ENCODE measurements around the gene PACSIN2. TPM values are rescaled to one million over a fixed set of nuclear protein-coding genes. Genes with fewer than 3 reads are reported as not detected.

Gene PACSIN2
- total RNA-seq, 3 donors from 2014 or later, result 132 to 184 (median 152) TPM

DNA sequence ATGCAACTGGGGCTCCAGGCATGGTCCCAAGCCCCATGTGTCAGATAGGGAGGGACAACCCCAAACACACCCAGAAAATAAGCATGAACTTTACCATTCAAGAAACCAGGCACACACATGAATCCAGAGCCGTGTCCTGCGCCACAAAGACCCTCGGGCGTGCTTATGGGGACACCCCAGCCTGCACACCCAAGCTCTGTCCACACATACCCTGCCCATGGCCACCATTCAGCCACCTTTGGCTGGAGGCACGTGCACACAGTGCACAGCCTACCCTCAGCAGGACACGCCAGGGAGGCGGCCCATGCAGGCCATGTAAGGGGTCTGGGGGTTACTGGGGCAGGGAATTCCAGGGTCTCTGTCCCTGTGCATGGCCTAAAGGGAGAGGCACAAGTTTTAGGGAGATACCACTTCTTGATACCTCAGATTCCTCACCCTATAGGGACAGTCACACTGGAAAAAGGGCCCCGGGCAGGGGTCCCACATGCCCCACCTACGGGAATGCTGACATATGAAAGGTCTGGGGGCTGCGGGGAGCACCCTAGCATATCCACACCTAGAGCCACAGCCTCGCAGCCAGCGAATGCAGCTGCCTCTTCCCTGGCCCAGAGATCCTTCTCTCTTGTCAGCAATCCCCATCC lies 20.6 kb downstream of the PACSIN2 start:
- H3K4me1 ChIP-seq (ENCODE audit: low read depth), result peaks cover 61% of the 10 kb centered on the region
- no peaks in the 10 kb centered on the region for H3K9me3 ChIP-seq
- intact Hi-C loops (cut with DNase I, micrococcal nuclease), result no loop called here
- no peak overlapping the region for H3K4me3 ChIP-seq
- peak in 1 of 3 donors; percentile 50 for DNase-seq
- TF ChIP-seq, protein P1, sequence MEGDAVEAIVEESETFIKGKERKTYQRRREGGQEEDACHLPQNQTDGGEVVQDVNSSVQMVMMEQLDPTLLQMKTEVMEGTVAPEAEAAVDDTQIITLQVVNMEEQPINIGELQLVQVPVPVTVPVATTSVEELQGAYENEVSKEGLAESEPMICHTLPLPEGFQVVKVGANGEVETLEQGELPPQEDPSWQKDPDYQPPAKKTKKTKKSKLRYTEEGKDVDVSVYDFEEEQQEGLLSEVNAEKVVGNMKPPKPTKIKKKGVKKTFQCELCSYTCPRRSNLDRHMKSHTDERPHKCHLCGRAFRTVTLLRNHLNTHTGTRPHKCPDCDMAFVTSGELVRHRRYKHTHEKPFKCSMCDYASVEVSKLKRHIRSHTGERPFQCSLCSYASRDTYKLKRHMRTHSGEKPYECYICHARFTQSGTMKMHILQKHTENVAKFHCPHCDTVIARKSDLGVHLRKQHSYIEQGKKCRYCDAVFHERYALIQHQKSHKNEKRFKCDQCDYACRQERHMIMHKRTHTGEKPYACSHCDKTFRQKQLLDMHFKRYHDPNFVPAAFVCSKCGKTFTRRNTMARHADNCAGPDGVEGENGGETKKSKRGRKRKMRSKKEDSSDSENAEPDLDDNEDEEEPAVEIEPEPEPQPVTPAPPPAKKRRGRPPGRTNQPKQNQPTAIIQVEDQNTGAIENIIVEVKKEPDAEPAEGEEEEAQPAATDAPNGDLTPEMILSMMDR (IDR thresholded peaks at IDR 0.05), result no peak
- ATAC-seq, result no peak
- H3K36me3 ChIP-seq (ENCODE audit: low read depth), result no peaks in the 10 kb centered on the region

DNA sequence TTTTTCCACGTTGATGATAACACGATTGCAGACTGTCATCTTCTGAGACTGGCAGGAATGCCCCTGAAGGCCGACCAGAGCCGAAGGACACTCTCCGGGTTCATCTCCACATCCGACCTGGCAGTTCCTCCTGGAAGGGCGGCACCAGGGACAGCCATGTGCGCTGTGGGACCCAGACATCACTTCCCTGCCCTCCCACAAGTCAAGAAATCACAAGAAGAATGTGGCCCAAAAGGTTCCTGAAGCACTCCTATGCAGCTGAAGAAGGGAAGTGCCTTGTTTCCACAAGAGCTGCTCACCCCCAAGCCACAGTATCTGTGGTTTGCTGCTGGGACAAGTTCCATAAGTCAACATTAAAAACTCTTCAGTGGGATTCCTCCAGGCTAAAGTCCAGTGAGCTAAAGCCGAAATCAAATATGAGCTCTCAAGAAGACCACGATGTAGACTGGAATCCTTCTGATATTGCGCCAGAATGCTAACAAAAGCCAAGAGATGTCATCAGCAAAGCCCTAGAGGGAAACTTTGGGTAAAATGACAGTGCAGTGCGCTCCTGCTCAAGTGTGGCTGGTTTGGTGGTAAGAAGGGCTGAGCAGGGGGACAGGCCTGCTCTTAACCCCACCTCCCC lies 21.2 kb downstream of the PACSIN2 start:
- Histone ChIP-seq H3K36me3 (ENCODE audit: low read depth) (no peaks in the 10 kb centered on the region), H3K4me3 (no peak overlapping the region), H3K4me1 (ENCODE audit: low read depth) (peaks cover 61% of the 10 kb centered on the region), H3K9me3 (no peaks in the 10 kb centered on the region)
- intact Hi-C loops (cut with DNase I, micrococcal nuclease), result no loop called here
- DNase-seq (peak in 1 of 3 donors; percentile 34), ATAC-seq (no peak)
- TF ChIP-seq, protein P1 (IDR thresholded peaks at IDR 0.05), result no peak

DNA sequence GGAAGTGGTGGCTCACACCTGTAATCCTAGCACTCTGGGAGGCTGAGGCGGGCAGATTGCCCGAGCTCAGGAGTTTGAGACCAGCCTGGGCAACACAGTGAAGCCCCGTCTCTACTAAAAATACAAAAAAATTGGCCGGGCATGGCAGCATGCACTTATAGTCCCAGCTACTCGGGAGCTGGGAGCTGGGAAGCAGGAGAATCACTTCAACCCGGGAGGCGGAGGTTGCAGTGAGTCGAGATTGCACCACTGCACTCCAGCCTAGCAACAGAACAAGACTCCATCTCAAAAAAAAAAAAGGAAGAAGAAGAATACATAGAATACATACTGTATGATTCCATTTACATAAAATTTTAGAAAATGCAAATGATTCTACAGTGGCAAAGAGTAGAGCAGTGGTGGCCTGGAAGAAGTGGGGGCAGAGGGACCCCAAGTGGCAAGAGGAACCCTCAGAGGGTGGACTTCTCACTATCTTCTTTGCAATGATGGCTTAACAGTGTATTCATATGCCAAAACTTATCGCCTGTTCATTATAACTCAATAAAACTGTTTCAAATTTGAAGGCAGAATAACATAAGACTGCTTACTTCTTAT lies 22.0 kb downstream of the PACSIN2 start:
- DNase-seq (peak in 1 of 3 donors; percentile 19), ATAC-seq (no peak)
- Histone ChIP-seq H3K9me3 (no peaks in the 10 kb centered on the region), H3K4me1 (ENCODE audit: low read depth) (peaks cover 55% of the 10 kb centered on the region), H3K36me3 (ENCODE audit: low read depth) (no peaks in the 10 kb centered on the region), H3K4me3 (no peak overlapping the region)
- intact Hi-C loops (cut with DNase I, micrococcal nuclease), result no loop called here
- TF ChIP-seq, protein P1 (IDR thresholded peaks at IDR 0.05), result no peak

DNA sequence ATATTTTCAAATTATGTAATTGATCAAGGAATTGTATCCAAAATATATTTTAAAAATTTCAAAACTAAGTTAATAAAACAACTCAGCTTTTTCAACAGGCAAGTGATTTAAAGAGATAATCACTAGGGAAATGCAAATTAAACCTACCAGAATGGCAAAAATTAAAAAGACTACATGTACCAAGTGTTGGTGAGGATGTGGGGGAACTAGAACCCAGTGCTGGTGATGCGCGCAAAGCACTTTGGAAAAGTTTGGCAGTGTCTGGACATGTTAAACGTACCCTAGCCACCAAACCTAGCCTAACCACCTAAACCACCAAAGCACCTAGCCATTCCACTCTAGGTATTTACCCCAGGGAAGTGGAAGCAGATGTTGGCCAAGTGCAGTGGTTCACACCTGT lies 22.9 kb downstream of the PACSIN2 start:
- Histone ChIP-seq H3K36me3 (ENCODE audit: low read depth) (no peaks in the 10 kb centered on the region), H3K4me3 (no peak overlapping the region), H3K9me3 (no peaks in the 10 kb centered on the region), H3K4me1 (ENCODE audit: low read depth) (peaks cover 49% of the 10 kb centered on the region)
- intact Hi-C loops (cut with DNase I, micrococcal nuclease), result no loop called here
- ATAC-seq (no peak), DNase-seq (peak in 1 of 3 donors; percentile 12)
- TF ChIP-seq, protein P1 (IDR thresholded peaks at IDR 0.05), result no peak

DNA sequence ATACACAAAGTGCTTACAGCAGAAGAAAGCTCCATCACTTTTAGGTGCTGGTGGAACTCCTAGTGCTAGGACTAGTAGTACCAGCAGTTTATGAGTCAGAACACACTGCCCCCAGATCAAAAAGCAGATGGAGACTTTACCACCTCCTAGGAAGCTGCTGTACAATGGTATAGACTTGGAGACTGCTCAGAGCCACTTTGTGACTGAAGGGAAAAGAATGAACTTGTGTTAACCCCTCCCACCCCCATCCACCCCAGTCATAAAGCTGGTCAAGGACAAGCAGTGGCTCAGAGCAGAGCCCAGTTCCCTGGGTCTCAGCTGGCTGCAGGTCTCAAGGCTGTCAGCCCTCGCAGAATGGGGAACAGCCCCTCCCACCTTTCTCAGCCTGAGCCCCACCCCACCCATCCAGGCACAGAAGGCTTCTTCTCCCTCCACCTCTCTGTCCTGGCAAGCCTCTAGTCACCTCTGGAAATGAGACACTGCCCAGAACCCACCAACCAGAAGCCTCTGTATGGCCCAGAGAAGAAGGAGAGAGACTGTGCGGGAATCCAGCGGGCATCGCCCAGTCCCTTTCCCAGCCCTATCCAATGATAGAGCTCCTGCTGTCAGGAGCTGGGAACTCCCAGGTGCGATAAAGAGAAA lies 23.8 kb downstream of the PACSIN2 start:
- intact Hi-C loops (cut with DNase I, micrococcal nuclease), result no loop called here

More for the DNA sequence above, 23.8 kb downstream of the PACSIN2 start:
- Histone ChIP-seq H3K9me3 (no peaks in the 10 kb centered on the region), H3K36me3 (ENCODE audit: low read depth) (no peaks in the 10 kb centered on the region), H3K4me1 (ENCODE audit: low read depth) (peaks cover 41% of the 10 kb centered on the region), H3K4me3 (no peak overlapping the region)
- peak; percentile 72 for ATAC-seq
- peak in 2 of 3 donors; percentile 62 for DNase-seq
- TF ChIP-seq, protein P1 (IDR thresholded peaks at IDR 0.05), result no peak

Measured in mucosa of descending colon (tissue), 3 donors.